GM18508 (cell line): ENCODE data around the gene QPCT.

Source experiments
- ATAC-seq: cut with Tn5 transposase; IDR thresholded peaks from one replicate; pipeline ENCODE4 v1.9.1; 2021; ENCODE audit warnings: moderate number of reproducible peaks; ENCODE audit not compliant: insufficient read depth, unreplicated experiment

QPCT gene

GRCh38 chr2:37324536-37324785, 20.0 kb upstream of the QPCT start:
- no peak for ATAC-seq

GRCh38 chr2:37324786-37325624, 19.4 kb upstream of the QPCT start, which contains the start of gene PRKD3:
Gene PRKD3 (minus strand): TSS chr2:37324833. CDS start chr2:37316524, 8,309 bp downstream.
- ATAC-seq: no peak

- ATAC-seq: no peak
These were observed 18.8 kb upstream of the QPCT start for GRCh38 chr2:37325625-37326071.

GRCh38 chr2:37326285-37326684, 18.1 kb upstream of the QPCT start:
- no peak for ATAC-seq

GRCh38 chr2:37326866-37327634, 17.4 kb upstream of the QPCT start:
- no peak for ATAC-seq

- no peak for ATAC-seq
These were observed 13.7 kb upstream of the QPCT start for GRCh38 chr2:37330681-37331080.

- no peak for ATAC-seq
These were observed 11.9 kb upstream of the QPCT start for GRCh38 chr2:37332560-37332959.

GRCh38 chr2:37333256-37333655, 11.2 kb upstream of the QPCT start:
- ATAC-seq: no peak

- ATAC-seq: no peak
These were observed 8.8 kb upstream of the QPCT start for GRCh38 chr2:37335604-37336003.

- ATAC-seq: no peak
These were observed 6.7 kb upstream of the QPCT start for GRCh38 chr2:37337620-37338280.

- no peak for ATAC-seq
These were observed 5.5 kb upstream of the QPCT start for GRCh38 chr2:37338933-37339332.

- ATAC-seq: no peak
These were observed 3.8 kb upstream of the QPCT start for GRCh38 chr2:37340637-37341036.

- no peak for ATAC-seq
These were observed 1.7 kb upstream of the QPCT start for GRCh38 chr2:37342591-37343220.

- ATAC-seq: no peak
These were observed 644 bp upstream of the QPCT start for GRCh38 chr2:37343537-37344434.

- no peak for ATAC-seq
These were observed 3.7 kb downstream of the QPCT start for GRCh38 chr2:37348155-37348554.

- no peak for ATAC-seq
These were observed 4.9 kb downstream of the QPCT start for GRCh38 chr2:37349231-37349860.

- ATAC-seq: peak; percentile 76
These were observed 5.6 kb downstream of the QPCT start for GRCh38 chr2:37350034-37350433.

- ATAC-seq: no peak
These were observed 10.1 kb downstream of the QPCT start for GRCh38 chr2:37354531-37354930.

GRCh38 chr2:37355735-37356134, 11.3 kb downstream of the QPCT start:
- no peak for ATAC-seq
